Upper lobe of left lung (tissue), 4 donors: ENCODE results near the gene NOTCH3.

Experiments used
- EP300 ChIP-seq, 4 donors: sonication (generic); formaldehyde crosslinking; IDR thresholded peaks; one replicate each; pipeline ENCODE4 v1.5.1; 2017; ENCODE audit warnings: antibody characterized with exemption in 4 of 4, control low read depth in 2 of 4
- POLR2A ChIP-seq, 4 donors: fragments of 450-650 bp; IDR thresholded peaks; one replicate each; pipeline ENCODE4 v1.5.1; 2016 to 2017; ENCODE audit warnings: antibody characterized with exemption in 4 of 4, mild to moderate bottlenecking in 2 of 4

- TF ChIP-seq EP300 (IDR thresholded peaks at IDR 0.05) (no peak), POLR2A (IDR thresholded peaks at IDR 0.05) (no peak)
Measured at GRCh38 chr19:15218501-15218900, 17.7 kb upstream of the NOTCH3 start.
